GM12892 (cell line): Measurements from ENCODE around the gene FILIP1.

ENCODE experiments used
- POLR2A ChIP-seq: IDR thresholded peaks from 2 replicates; pipeline ENCODE4 v1.6.1; 2011; ENCODE audit warnings: low read depth, low read length, control low read depth
- POLR2AphosphoS5 ChIP-seq: IDR thresholded peaks from 2 replicates; pipeline ENCODE4 v1.6.1; 2011; ENCODE audit warnings: low read depth, low read length, control low read depth
- TAF1 ChIP-seq: IDR thresholded peaks from 2 replicates; pipeline ENCODE4 v1.6.1; 2011; ENCODE audit warnings: low read depth, mild to moderate bottlenecking, control low read depth, low read length, borderline replicate concordance

DNA sequence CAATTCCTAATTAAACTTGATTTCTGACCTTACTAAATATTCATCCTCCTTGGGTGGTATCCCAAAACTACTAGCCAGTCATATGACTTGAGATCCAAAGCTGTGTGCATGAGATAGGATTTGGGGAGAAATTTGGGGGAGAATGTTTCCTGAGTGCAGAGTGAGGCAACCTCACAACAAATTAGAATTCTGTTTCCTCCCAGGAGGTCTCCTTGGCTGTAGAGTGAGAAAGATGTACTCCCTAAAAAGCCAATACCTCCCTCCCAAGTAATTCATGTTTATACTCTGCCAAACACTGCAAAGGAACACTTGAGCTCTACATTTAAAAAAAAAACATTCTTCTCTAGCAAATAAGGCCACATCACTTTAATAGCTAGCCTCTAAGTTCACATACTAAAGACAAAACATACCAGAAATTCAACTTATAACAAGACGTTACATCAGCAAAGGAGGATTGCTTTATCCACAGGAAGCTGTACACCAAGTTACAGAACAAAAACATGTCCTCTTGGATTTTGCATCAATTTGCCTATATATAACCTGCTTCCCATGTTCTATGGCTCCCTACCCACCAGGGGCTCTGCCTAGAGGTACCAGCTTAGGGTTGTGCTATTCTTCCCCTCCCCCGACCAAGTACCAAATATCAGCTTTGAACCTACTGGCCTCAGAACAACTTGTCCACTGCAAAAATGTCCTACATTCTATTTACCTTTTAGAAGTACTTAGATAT lies 193.6 kb downstream of the FILIP1 start:
- TF ChIP-seq TAF1 (no peak), POLR2A (no peak), POLR2AphosphoS5 (no peak)
